AG04450 (cell line): ENCODE data around the gene APOBEC2. TPM values are rescaled to one million over a fixed set of nuclear protein-coding genes. Genes with fewer than 3 reads are reported as not detected.

Experiments
- CTCF ChIA-PET: fragments of 300-600, 350-600 bp; formaldehyde crosslinking; extraction: SDS; loops from one replicate; lab custom pipeline; 2022; ENCODE audit warnings: antibody characterized with exemption, inconsistent platforms; lab: Charles Lee
- POLR2A ChIA-PET: fragments of 350-600 bp; formaldehyde crosslinking; extraction: SDS; loops from one replicate; lab custom pipeline; 2021; ENCODE audit warnings: antibody characterized with exemption, inconsistent platforms; lab: Yijun Ruan, JAX
- DNase-seq: peaks from one replicate; pipeline ENCODE4 v3.0.0-alpha.2; 2011; ENCODE audit warnings: low read depth, low spot score
- H3K27ac ChIP-seq: one replicate; pipeline ENCODE4 v1.5.1; 2012; ENCODE audit warnings: low read depth, low read length, control low read depth
- H3K27me3 ChIP-seq: one replicate; pipeline ENCODE4 v1.6.0; 2012; ENCODE audit warnings: low read length; ENCODE audit not compliant: control insufficient read depth, insufficient read depth
- H3K4me3 ChIP-seq: 2 replicates; pipeline ENCODE4 v1.5.1; 2011; ENCODE audit warnings: mild to moderate bottlenecking, low read depth, low read length, control low read depth
- H3K9me3 ChIP-seq: 2 replicates; pipeline ENCODE4 v1.5.1; 2012; ENCODE audit warnings: low read length; ENCODE audit not compliant: control insufficient read depth, insufficient read depth
- polyA plus RNA-seq: library from polyadenylated mRNA; depleted of rRNA; stranded (reverse); fragments of >200 nt; gene quantifications from 2 replicates; pipeline ENCODE4 v1.2.3, GENCODE V29; 2011
- TF ChIP-seq, protein P1 (sequence below): IDR thresholded peaks from 2 replicates; pipeline ENCODE4 v1.5.1; 2011; ENCODE audit warnings: low read depth, low read length, control low read depth, inconsistent platforms

Gene APOBEC2
- polyA plus RNA-seq, 1 experiment = not detected

DNA sequence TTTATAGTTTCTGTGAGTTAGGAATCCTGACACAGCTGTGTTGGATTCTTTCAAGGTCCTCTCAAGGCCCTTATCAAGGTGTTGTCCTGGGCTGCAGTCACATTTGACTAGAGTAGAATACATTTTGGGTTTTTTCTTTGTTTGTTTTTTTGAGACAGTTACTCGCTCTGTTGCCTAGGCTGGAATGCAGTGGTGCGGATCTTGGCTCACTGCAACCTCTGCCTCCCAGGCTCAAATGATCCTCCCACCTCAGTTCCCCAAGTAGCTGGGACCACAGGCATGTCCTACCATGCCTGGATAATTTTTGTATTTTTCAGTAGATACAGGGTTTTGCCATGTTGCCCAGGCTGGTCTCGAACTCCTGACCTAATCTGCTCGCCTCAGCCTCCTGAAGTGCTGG, 35.4 kb downstream of the APOBEC2 start:
- no peaks in the 10 kb centered on the region for H3K9me3 ChIP-seq
- CTCF ChIA-PET = interaction anchor here (0.9 kb wide), 1 partner anchor 219 kb away, joined by 7 read pairs; no protein-coding TSS in a partner anchor
- H3K27me3 ChIP-seq = no peaks in the 10 kb centered on the region
- DNase-seq = no peak
- H3K27ac ChIP-seq = no peak overlapping the region
- H3K4me3 ChIP-seq = no peak overlapping the region
- TF ChIP-seq, protein P1, sequence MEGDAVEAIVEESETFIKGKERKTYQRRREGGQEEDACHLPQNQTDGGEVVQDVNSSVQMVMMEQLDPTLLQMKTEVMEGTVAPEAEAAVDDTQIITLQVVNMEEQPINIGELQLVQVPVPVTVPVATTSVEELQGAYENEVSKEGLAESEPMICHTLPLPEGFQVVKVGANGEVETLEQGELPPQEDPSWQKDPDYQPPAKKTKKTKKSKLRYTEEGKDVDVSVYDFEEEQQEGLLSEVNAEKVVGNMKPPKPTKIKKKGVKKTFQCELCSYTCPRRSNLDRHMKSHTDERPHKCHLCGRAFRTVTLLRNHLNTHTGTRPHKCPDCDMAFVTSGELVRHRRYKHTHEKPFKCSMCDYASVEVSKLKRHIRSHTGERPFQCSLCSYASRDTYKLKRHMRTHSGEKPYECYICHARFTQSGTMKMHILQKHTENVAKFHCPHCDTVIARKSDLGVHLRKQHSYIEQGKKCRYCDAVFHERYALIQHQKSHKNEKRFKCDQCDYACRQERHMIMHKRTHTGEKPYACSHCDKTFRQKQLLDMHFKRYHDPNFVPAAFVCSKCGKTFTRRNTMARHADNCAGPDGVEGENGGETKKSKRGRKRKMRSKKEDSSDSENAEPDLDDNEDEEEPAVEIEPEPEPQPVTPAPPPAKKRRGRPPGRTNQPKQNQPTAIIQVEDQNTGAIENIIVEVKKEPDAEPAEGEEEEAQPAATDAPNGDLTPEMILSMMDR = no peak
- POLR2A ChIA-PET = interaction anchor here (0.5 kb wide), 1 partner anchor 232 kb away, joined by 4 read pairs; no protein-coding TSS in a partner anchor

DNA sequence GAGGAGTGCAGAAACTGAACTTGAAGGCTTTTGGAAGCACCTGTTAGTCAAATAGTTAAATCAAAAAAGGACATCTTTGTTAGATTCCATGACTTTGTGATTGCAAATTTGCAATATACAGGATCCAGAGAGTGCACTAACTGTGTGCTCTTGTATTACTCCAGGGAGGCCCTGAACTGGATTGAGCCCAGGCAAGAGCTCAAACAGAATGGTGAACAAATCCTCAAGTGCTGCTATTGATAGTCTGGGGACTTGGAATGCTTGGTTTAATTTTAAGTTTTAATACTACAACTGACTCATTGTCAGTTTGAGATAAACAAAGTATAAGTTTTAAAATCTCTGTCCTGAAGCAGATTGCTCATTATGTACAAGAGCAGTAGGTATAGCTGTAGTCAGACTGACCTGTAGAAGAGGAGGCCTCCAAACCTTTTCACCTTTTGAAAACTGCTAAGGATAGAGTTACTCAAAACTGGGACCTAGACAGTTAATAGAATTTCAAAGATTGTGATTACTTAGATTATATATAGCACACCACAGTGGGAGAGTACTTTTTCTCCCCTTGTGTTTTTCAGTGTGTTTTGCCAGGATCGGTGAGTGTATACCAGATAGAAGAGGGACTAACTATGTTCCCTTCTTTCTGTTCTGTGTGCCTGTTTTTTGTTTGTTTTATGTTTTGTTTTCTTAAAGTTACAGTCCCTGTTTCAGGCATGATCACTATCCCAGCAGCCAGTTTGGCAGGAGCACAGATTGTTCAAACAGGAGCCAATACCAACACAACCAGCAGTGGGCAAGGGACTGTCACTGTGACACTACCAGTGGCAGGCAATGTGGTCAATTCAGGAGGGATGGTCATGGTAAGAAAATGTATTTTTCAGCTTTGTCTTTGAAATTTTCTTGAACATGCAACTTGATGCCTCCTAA, 38.1 kb downstream of the APOBEC2 start:
- no peak overlapping the region for H3K4me3 ChIP-seq
- H3K27ac ChIP-seq = no peak overlapping the region
- H3K9me3 ChIP-seq = no peaks in the 10 kb centered on the region
- no peak for DNase-seq
- H3K27me3 ChIP-seq = no peaks in the 10 kb centered on the region
- TF ChIP-seq, protein P1 = no peak
- ChIA-PET CTCF (interaction anchor here (0.7 to 4.6 kb wide), 8 partner anchors 11 to 229 kb away, joined by 3 to 83 read pairs (median 8); partner anchors contain the start of genes NFYA and OARD1), POLR2A (interaction anchor here (1.3 kb wide), 1 partner anchor 19 kb away, joined by 5 read pairs; the partner anchor contains the start of genes NFYA and OARD1)

DNA sequence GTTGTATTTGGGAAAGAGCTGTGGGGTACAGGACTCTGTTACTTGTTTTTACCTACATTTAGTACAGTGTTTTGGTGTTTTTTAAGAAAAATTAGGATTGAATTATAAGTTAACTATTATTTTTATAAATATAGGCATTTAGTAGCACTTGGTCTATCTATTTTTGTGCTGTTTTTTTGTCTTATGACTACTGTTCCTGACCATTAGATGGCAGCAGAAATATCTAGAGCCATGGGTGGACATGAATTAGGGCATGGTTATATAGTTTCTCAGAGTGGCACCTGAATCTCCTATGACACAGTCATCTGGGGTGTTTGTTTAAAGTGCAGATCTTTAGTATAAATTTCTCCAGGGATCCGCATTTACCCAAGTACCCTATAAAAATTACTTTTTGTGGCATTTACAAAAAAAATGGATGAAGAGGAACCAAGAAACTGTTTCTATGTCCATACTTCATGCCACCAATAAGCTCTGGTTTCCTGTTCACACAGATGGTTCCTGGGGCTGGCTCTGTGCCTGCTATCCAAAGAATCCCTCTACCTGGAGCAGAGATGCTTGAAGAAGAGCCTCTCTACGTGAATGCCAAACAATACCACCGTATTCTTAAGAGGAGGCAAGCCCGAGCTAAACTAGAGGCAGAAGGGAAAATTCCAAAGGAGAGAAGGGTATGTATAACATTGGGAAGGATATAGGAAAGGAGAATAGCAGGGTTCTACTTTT, 39.6 kb downstream of the APOBEC2 start:
- no peak overlapping the region for H3K27ac ChIP-seq
- ChIA-PET POLR2A (no interaction called here), CTCF (interaction anchor here (0.7 to 4.6 kb wide), 23 partner anchors 9 to 276 kb away, joined by 3 to 83 read pairs (median 4); partner anchors contain the start of genes NFYA and OARD1)
- no peak for DNase-seq
- no peaks in the 10 kb centered on the region for H3K9me3 ChIP-seq
- H3K4me3 ChIP-seq = no peak overlapping the region
- TF ChIP-seq, protein P1 = peak; percentile 56
- H3K27me3 ChIP-seq = no peaks in the 10 kb centered on the region

DNA sequence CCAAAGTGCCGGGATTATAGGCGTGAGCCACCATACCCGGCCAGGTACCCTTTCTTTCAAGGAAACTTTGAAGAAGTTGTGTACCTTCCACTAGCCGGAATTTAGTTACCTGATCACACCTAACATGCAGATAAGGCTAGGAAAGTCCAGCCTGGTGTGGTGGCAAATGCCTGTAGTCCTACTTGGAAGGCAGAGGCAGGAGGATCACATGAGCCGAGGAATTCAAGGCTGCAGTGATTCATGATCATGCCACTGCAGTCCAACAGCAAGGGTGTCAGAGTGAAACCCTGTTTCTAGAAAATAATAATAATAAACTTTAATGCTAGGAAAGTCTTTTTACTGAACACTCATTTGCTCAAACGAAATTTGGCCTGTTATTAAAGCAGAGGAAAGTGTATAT, 40.7 kb downstream of the APOBEC2 start:
- POLR2A ChIA-PET = no interaction called here
- H3K4me3 ChIP-seq = no peak overlapping the region
- H3K27ac ChIP-seq = no peak overlapping the region
- H3K9me3 ChIP-seq = no peaks in the 10 kb centered on the region
- no peak for DNase-seq
- no peaks in the 10 kb centered on the region for H3K27me3 ChIP-seq
- CTCF ChIA-PET = interaction anchor here (1.1 to 4.6 kb wide), 8 partner anchors 12 to 275 kb away, joined by 3 to 83 read pairs (median 6); no protein-coding TSS in a partner anchor
- TF ChIP-seq, protein P1 = no peak
